ENCODE measurements around the gene NSD1.

The NSD1 gene

GRCh38 chr5:177111720-177112394, 21.7 kb upstream of the NSD1 start:
- ATAC-seq (replicated peaks) (peak; percentile 66 to 69), DNase-seq (peak; percentile 49)
- Mint-ChIP-seq H3K36me3 (peaks cover 0 to 4% of the 10 kb centered on the region in 2 donors), H3K9me3 (peaks cover 0 to 5% of the 10 kb centered on the region in 2 donors), H3K27ac (no peak overlapping the region), H3K4me3 (peak overlapping the region in 1 of 2 donors; percentile 43), H3K27me3 (peaks cover 0 to 4% of the 10 kb centered on the region in 2 donors), H3K4me1 (peaks cover 12 to 29% of the 10 kb centered on the region in 2 donors)

GRCh38 chr5:177112589-177113220, 20.9 kb upstream of the NSD1 start:
- H3K4me1 Mint-ChIP-seq: peaks cover 12 to 34% of the 10 kb centered on the region in 2 donors
- peaks cover 0 to 5% of the 10 kb centered on the region in 2 donors for H3K9me3 Mint-ChIP-seq
- H3K4me3 Mint-ChIP-seq: peak overlapping the region in 1 of 2 donors; percentile 23
- no peak for ATAC-seq (replicated peaks)
- H3K27me3 Mint-ChIP-seq: peaks cover 0 to 4% of the 10 kb centered on the region in 2 donors
- H3K27ac Mint-ChIP-seq: no peak overlapping the region
- DNase-seq: no peak
- H3K36me3 Mint-ChIP-seq: peaks cover 0 to 4% of the 10 kb centered on the region in 2 donors

- Mint-ChIP-seq H3K9me3 (peaks cover 0 to 5% of the 10 kb centered on the region in 2 donors), H3K4me1 (peaks cover 12 to 34% of the 10 kb centered on the region in 2 donors), H3K36me3 (peaks cover 0 to 4% of the 10 kb centered on the region in 2 donors), H3K27ac (no peak overlapping the region), H3K27me3 (peaks cover 0 to 4% of the 10 kb centered on the region in 2 donors), H3K4me3 (no peak overlapping the region)
- ATAC-seq (replicated peaks): peak; percentile 63 to 64
- DNase-seq: peak; percentile 60
Measured at GRCh38 chr5:177113566-177114424, 19.8 kb upstream of the NSD1 start.

- H3K27me3 Mint-ChIP-seq: peaks cover 0 to 4% of the 10 kb centered on the region in 2 donors
- H3K4me1 Mint-ChIP-seq: peaks cover 8 to 31% of the 10 kb centered on the region in 2 donors
- DNase-seq (peak; percentile 70), ATAC-seq (replicated peaks) (peak; percentile 89 to 92)
- H3K4me3 Mint-ChIP-seq: peak overlapping the region; percentile 18 to 63
- peak overlapping the region; percentile 71 for H3K27ac Mint-ChIP-seq
- H3K36me3 Mint-ChIP-seq: peaks cover 0 to 4% of the 10 kb centered on the region in 2 donors
- peaks cover 0 to 5% of the 10 kb centered on the region in 2 donors for H3K9me3 Mint-ChIP-seq
Measured at GRCh38 chr5:177116631-177117373, 16.8 kb upstream of the NSD1 start.

GRCh38 chr5:177117441-177118045, 16.0 kb upstream of the NSD1 start:
- Mint-ChIP-seq H3K9me3 (peaks cover 0 to 5% of the 10 kb centered on the region in 2 donors), H3K27me3 (peaks cover 0 to 4% of the 10 kb centered on the region in 2 donors), H3K4me1 (peaks cover 8 to 25% of the 10 kb centered on the region in 2 donors), H3K4me3 (no peak overlapping the region), H3K27ac (no peak overlapping the region), H3K36me3 (peaks cover 0 to 4% of the 10 kb centered on the region in 2 donors)
- ATAC-seq (replicated peaks): no peak
- no peak for DNase-seq

- no peak overlapping the region for H3K4me3 Mint-ChIP-seq
- no peaks in the 10 kb centered on the region for H3K9me3 Mint-ChIP-seq
- no peaks in the 10 kb centered on the region for H3K27me3 Mint-ChIP-seq
- peaks cover 11 to 18% of the 10 kb centered on the region in 2 donors for H3K4me1 Mint-ChIP-seq
- no peak for DNase-seq
- ATAC-seq (replicated peaks): no peak
- no peak overlapping the region for H3K27ac Mint-ChIP-seq
- H3K36me3 Mint-ChIP-seq: no peaks in the 10 kb centered on the region
Measured at GRCh38 chr5:177122566-177122965, 11.0 kb upstream of the NSD1 start.

GRCh38 chr5:177123789-177124485, 9.6 kb upstream of the NSD1 start:
- ATAC-seq (replicated peaks) (peak; percentile 39 to 45), DNase-seq (no peak)
- Mint-ChIP-seq H3K4me1 (peaks cover 19 to 26% of the 10 kb centered on the region in 2 donors), H3K27ac (peak overlapping the region; percentile 83), H3K36me3 (no peaks in the 10 kb centered on the region), H3K27me3 (no peaks in the 10 kb centered on the region), H3K4me3 (no peak overlapping the region), H3K9me3 (no peaks in the 10 kb centered on the region)

- H3K4me1 Mint-ChIP-seq: peaks cover 25 to 32% of the 10 kb centered on the region in 2 donors
- DNase-seq (no peak), ATAC-seq (replicated peaks) (peak; percentile 67 to 79)
- no peak overlapping the region for H3K27ac Mint-ChIP-seq
- no peaks in the 10 kb centered on the region for H3K36me3 Mint-ChIP-seq
- H3K27me3 Mint-ChIP-seq: no peaks in the 10 kb centered on the region
- H3K9me3 Mint-ChIP-seq: no peaks in the 10 kb centered on the region
- no peak overlapping the region for H3K4me3 Mint-ChIP-seq
Measured at GRCh38 chr5:177124486-177124991, 9.0 kb upstream of the NSD1 start.

- H3K4me1 Mint-ChIP-seq: peaks cover 31 to 40% of the 10 kb centered on the region in 2 donors
- no peak overlapping the region for H3K4me3 Mint-ChIP-seq
- H3K27ac Mint-ChIP-seq: no peak overlapping the region
- ATAC-seq (replicated peaks) (no peak), DNase-seq (no peak)
- H3K36me3 Mint-ChIP-seq: no peaks in the 10 kb centered on the region
- H3K27me3 Mint-ChIP-seq: no peaks in the 10 kb centered on the region
- H3K9me3 Mint-ChIP-seq: no peaks in the 10 kb centered on the region
Measured at GRCh38 chr5:177126771-177127170, 6.8 kb upstream of the NSD1 start.

GRCh38 chr5:177128551-177128981, 5.0 kb upstream of the NSD1 start:
- Mint-ChIP-seq H3K27me3 (no peaks in the 10 kb centered on the region), H3K9me3 (no peaks in the 10 kb centered on the region), H3K4me3 (no peak overlapping the region), H3K27ac (peak overlapping the region; percentile 48), H3K4me1 (peaks cover 28 to 36% of the 10 kb centered on the region in 2 donors), H3K36me3 (no peaks in the 10 kb centered on the region)
- no peak for DNase-seq
- ATAC-seq (replicated peaks): no peak

GRCh38 chr5:177130211-177131018, 3.2 kb upstream of the NSD1 start:
- no peak for DNase-seq
- Mint-ChIP-seq H3K27ac (no peak overlapping the region), H3K36me3 (peaks cover 4 to 5% of the 10 kb centered on the region in 2 donors), H3K4me1 (peaks cover 23 to 31% of the 10 kb centered on the region in 2 donors), H3K4me3 (no peak overlapping the region), H3K9me3 (no peaks in the 10 kb centered on the region), H3K27me3 (no peaks in the 10 kb centered on the region)
- ATAC-seq (replicated peaks): no peak

GRCh38 chr5:177131019-177131320, 2.6 kb upstream of the NSD1 start:
- H3K27me3 Mint-ChIP-seq: no peaks in the 10 kb centered on the region
- peaks cover 26 to 35% of the 10 kb centered on the region in 2 donors for H3K4me1 Mint-ChIP-seq
- ATAC-seq (replicated peaks) (no peak), DNase-seq (no peak)
- H3K27ac Mint-ChIP-seq: no peak overlapping the region
- H3K4me3 Mint-ChIP-seq: no peak overlapping the region
- H3K9me3 Mint-ChIP-seq: no peaks in the 10 kb centered on the region
- peaks cover 7 to 8% of the 10 kb centered on the region in 2 donors for H3K36me3 Mint-ChIP-seq

Measured in stimulated activated naive B cell treated with anti-CD40 and anti-IgM and Interleukin-4, amounts not matched to agents 10 μg/mL and 1 μg/mL and 100 μg/mL, for 72 hours (primary cell).